Measurements from ENCODE around the gene IL12RB2.

DNA sequence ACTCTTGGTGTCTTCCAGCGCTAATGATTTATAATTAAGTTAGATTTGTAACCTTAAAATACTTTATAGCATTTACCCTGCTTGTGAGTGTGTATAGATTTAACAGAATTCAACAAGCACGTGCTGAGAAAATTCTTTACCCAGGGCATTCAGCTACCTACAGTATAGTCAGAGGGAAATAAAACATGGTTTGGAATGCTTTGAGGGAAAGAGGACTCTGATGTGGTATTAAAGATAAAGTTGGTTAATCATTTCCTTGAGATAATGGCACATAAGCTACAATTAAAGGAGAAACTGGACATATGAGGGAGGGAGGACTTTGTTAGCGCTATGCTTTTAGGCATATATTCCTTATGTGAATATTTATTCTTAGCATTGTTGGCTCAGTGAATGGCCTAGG lies 26.4 kb upstream of the IL12RB2 start:
- TF ChIP-seq POLR2A (IDR thresholded peaks at IDR 0.05; ENCODE audit: low read depth, low read length) = no peak
- no peak for TF ChIP-seq POLR2AphosphoS5 (IDR thresholded peaks at IDR 0.05; ENCODE audit: low read depth, low read length)
- no peak for TF ChIP-seq TAF1 (IDR thresholded peaks at IDR 0.05; ENCODE audit: borderline replicate concordance, low read depth, low read length)
